NB4 (cell line): Measurements from ENCODE around the gene SORT1.

Source experiments
- CTCF ChIP-seq: IDR thresholded peaks from one replicate; pipeline ENCODE4 v1.5.1; 2012; ENCODE audit warnings: low read depth, low read length
- MYC ChIP-seq: IDR thresholded peaks from 2 replicates; pipeline ENCODE4 v1.6.1; 2011; ENCODE audit warnings: low read depth, low read length

DNA sequence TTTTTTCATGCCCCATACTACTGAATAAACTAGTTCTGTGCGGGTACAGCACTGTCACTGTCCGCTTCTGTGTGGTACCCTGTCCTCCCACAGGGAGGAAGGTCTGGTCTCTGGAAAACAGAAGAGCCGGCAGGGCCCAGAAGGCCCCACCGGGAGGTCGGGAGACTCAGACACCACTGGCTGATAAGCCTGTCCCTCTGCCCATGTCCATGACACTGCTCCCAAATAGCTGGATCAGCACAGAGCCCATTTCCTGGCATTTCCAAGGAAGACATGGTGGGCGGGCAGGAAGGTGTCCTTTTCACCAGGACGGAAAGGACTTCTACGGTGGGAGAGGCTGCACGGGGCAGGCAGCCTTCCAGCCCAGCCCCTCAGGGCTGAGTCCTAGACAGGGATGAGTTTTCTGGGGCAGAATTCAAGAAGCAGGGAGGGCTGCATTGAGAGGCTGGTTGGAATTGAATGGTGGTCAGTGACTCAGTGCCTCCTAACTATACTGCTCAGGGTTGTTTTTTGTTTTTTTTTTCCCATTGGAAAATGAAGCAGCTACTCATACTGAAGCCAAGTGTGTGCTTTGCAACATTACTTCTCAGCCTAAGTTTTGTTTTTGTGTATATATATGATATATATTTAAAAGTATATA lies 121.9 kb downstream of the SORT1 start:
- TF ChIP-seq CTCF: no peak
- TF ChIP-seq MYC: no peak
